ENCODE measurements around the gene ARPC5.
A peak's percentile ranks its signal among the peaks of the same experiment; 100 is the strongest.

GRCh38 chr1:183609313-183609712 lies 26.3 kb downstream of the ARPC5 start:
- TF ChIP-seq EZH2 (IDR thresholded peaks at IDR 0.05; ENCODE audit: borderline replicate concordance) = no peak
- peak; percentile 34 for TF ChIP-seq CTCF (IDR thresholded peaks at IDR 0.05; ENCODE audit: poor library complexity)
- no peak for TF ChIP-seq EZH2phosphoT487 (IDR thresholded peaks at IDR 0.05; ENCODE audit: low read depth, severe bottlenecking, unreplicated experiment)

All from hepatocyte (in vitro differentiated cells).